ENCODE measurements around the gene SYCP3. TPM values are rescaled to one million over a fixed set of nuclear protein-coding genes. Genes with fewer than 3 reads are reported as not detected.

The SYCP3 gene
- total and polyA plus RNA-seq, 2 of the 13 experiments (the other 11 are each of a cell fraction or from before 2014, with no cell fraction given) = not detected

DNA sequence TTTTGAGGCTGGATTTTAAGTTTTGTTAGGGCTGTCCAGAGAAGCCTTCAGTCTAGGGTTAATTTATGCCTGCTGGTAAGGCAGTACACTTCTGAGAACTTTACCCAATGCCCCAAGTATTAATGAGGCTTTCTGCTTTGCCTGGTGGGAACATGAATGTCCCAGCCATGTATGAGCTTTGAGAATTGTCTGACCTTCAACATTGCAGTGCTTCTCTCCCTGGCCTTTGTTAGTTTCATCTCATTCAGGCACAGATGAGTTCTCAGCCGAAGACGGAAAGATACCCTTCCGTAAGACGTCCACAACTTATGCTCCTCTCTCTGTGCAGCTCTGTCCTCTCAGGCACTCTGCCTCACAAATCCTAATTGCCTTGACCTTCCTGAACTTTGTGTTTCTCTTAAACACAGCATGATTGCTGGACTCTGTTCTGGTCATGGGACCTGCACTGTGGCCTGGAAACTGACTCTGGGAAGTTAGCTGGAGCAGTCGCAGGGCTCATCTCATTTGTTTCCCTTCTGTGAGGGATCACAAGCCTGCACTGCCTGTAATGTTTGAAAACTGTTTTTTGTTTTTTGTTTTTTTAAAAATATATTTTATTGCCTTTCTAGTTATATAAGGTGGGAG lies 26.1 kb downstream of the SYCP3 start (continued):
- TF ChIP-seq RFXAP (CRISPR knock-in tag; IDR thresholded peaks at IDR 0.05; ENCODE audit: borderline replicate concordance) = no peak
- no peak for TF ChIP-seq SMAD9 (CRISPR knock-in tag; IDR thresholded peaks at IDR 0.05)
- TF ChIP-seq, protein P1, sequence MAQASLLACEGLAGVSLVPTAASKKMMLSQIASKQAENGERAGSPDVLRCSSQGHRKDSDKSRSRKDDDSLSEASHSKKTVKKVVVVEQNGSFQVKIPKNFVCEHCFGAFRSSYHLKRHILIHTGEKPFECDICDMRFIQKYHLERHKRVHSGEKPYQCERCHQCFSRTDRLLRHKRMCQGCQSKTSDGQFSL (CRISPR knock-in tag; IDR thresholded peaks at IDR 0.05) = no peak
- TF ChIP-seq, protein P2, sequence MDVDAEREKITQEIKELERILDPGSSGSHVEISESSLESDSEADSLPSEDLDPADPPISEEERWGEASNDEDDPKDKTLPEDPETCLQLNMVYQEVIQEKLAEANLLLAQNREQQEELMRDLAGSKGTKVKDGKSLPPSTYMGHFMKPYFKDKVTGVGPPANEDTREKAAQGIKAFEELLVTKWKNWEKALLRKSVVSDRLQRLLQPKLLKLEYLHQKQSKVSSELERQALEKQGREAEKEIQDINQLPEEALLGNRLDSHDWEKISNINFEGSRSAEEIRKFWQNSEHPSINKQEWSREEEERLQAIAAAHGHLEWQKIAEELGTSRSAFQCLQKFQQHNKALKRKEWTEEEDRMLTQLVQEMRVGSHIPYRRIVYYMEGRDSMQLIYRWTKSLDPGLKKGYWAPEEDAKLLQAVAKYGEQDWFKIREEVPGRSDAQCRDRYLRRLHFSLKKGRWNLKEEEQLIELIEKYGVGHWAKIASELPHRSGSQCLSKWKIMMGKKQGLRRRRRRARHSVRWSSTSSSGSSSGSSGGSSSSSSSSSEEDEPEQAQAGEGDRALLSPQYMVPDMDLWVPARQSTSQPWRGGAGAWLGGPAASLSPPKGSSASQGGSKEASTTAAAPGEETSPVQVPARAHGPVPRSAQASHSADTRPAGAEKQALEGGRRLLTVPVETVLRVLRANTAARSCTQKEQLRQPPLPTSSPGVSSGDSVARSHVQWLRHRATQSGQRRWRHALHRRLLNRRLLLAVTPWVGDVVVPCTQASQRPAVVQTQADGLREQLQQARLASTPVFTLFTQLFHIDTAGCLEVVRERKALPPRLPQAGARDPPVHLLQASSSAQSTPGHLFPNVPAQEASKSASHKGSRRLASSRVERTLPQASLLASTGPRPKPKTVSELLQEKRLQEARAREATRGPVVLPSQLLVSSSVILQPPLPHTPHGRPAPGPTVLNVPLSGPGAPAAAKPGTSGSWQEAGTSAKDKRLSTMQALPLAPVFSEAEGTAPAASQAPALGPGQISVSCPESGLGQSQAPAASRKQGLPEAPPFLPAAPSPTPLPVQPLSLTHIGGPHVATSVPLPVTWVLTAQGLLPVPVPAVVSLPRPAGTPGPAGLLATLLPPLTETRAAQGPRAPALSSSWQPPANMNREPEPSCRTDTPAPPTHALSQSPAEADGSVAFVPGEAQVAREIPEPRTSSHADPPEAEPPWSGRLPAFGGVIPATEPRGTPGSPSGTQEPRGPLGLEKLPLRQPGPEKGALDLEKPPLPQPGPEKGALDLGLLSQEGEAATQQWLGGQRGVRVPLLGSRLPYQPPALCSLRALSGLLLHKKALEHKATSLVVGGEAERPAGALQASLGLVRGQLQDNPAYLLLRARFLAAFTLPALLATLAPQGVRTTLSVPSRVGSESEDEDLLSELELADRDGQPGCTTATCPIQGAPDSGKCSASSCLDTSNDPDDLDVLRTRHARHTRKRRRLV (CRISPR knock-in tag; IDR thresholded peaks at IDR 0.05) = no peak
- TF ChIP-seq, protein P3, sequence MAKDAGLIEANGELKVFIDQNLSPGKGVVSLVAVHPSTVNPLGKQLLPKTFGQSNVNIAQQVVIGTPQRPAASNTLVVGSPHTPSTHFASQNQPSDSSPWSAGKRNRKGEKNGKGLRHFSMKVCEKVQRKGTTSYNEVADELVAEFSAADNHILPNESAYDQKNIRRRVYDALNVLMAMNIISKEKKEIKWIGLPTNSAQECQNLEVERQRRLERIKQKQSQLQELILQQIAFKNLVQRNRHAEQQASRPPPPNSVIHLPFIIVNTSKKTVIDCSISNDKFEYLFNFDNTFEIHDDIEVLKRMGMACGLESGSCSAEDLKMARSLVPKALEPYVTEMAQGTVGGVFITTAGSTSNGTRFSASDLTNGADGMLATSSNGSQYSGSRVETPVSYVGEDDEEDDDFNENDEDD (CRISPR knock-in tag; IDR thresholded peaks at IDR 0.05; ENCODE audit: borderline replicate concordance) = peak; percentile 16; the same call in 1 of the 2 replicates
- TF ChIP-seq SMARCE1 (IDR thresholded peaks at IDR 0.05; ENCODE audit: borderline replicate concordance) = no peak
- TF ChIP-seq POLR2A (IDR thresholded peaks at IDR 0.05; ENCODE audit: insufficient read depth in 1 of 2, low read depth in 2 of 2, low read length in 2 of 2) = peak in 1 of 2 experiments; percentile 26; a peak in 1 of 4 replicates
- no peak for TF ChIP-seq YY1 (IDR thresholded peaks at IDR 0.05; ENCODE audit: insufficient read depth, insufficient replicate concordance, low read depth, low read length)
- no peak for TF ChIP-seq MATR3 (CRISPR knock-in tag; IDR thresholded peaks at IDR 0.05)
- TF ChIP-seq SKI (IDR thresholded peaks at IDR 0.05; ENCODE audit: partially characterized antibody) = no peak
- TF ChIP-seq MYNN (CRISPR knock-in tag; IDR thresholded peaks at IDR 0.05; ENCODE audit: low read depth) = no peak
- no peak for TF ChIP-seq ZSCAN31 (CRISPR knock-in tag; IDR thresholded peaks at IDR 0.05; ENCODE audit: low read depth)
- TF ChIP-seq, protein P4, sequence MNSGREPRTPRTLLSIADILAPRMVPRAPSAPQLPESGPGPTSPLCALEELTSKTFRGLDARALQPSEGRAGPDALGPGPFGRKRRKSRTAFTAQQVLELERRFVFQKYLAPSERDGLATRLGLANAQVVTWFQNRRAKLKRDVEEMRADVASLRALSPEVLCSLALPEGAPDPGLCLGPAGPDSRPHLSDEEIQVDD (CRISPR knock-in tag; IDR thresholded peaks at IDR 0.05; ENCODE audit: borderline replicate concordance) = no peak
- TF ChIP-seq, protein P5, sequence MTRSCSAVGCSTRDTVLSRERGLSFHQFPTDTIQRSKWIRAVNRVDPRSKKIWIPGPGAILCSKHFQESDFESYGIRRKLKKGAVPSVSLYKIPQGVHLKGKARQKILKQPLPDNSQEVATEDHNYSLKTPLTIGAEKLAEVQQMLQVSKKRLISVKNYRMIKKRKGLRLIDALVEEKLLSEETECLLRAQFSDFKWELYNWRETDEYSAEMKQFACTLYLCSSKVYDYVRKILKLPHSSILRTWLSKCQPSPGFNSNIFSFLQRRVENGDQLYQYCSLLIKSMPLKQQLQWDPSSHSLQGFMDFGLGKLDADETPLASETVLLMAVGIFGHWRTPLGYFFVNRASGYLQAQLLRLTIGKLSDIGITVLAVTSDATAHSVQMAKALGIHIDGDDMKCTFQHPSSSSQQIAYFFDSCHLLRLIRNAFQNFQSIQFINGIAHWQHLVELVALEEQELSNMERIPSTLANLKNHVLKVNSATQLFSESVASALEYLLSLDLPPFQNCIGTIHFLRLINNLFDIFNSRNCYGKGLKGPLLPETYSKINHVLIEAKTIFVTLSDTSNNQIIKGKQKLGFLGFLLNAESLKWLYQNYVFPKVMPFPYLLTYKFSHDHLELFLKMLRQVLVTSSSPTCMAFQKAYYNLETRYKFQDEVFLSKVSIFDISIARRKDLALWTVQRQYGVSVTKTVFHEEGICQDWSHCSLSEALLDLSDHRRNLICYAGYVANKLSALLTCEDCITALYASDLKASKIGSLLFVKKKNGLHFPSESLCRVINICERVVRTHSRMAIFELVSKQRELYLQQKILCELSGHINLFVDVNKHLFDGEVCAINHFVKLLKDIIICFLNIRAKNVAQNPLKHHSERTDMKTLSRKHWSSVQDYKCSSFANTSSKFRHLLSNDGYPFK (CRISPR knock-in tag; IDR thresholded peaks at IDR 0.05; ENCODE audit: borderline replicate concordance) = no peak
- TF ChIP-seq ATAD3A (CRISPR knock-in tag; IDR thresholded peaks at IDR 0.05) = no peak
- TF ChIP-seq, protein P6, sequence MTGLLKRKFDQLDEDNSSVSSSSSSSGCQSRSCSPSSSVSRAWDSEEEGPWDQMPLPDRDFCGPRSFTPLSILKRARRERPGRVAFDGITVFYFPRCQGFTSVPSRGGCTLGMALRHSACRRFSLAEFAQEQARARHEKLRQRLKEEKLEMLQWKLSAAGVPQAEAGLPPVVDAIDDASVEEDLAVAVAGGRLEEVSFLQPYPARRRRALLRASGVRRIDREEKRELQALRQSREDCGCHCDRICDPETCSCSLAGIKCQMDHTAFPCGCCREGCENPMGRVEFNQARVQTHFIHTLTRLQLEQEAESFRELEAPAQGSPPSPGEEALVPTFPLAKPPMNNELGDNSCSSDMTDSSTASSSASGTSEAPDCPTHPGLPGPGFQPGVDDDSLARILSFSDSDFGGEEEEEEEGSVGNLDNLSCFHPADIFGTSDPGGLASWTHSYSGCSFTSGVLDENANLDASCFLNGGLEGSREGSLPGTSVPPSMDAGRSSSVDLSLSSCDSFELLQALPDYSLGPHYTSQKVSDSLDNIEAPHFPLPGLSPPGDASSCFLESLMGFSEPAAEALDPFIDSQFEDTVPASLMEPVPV (CRISPR knock-in tag; IDR thresholded peaks at IDR 0.05) = no peak
